Subcutaneous adipose tissue (tissue), 4 donors: ENCODE data around the gene EFEMP2. TPM values are rescaled to one million over a fixed set of nuclear protein-coding genes. Genes with fewer than 3 reads are reported as not detected.

Experiments used
- total RNA-seq, 4 donors: library from RNA; depleted of rRNA; stranded (reverse); fragments of >200 nt; gene quantifications; one replicate each; pipeline ENCODE4 v1.1.0, GENCODE V29; 2016
- TF ChIP-seq, protein P1 (sequence below): fragments of 450-650 bp; IDR thresholded peaks from one replicate; pipeline ENCODE4 v1.5.1; 2016; ENCODE audit warnings: low read depth, mild to moderate bottlenecking, control low read depth, antibody characterized with exemption, moderate library complexity

Gene EFEMP2
- total RNA-seq, 4 donors from 2014 or later, result 45.0 to 85.2 (median 62.2) TPM

- TF ChIP-seq, protein P1, sequence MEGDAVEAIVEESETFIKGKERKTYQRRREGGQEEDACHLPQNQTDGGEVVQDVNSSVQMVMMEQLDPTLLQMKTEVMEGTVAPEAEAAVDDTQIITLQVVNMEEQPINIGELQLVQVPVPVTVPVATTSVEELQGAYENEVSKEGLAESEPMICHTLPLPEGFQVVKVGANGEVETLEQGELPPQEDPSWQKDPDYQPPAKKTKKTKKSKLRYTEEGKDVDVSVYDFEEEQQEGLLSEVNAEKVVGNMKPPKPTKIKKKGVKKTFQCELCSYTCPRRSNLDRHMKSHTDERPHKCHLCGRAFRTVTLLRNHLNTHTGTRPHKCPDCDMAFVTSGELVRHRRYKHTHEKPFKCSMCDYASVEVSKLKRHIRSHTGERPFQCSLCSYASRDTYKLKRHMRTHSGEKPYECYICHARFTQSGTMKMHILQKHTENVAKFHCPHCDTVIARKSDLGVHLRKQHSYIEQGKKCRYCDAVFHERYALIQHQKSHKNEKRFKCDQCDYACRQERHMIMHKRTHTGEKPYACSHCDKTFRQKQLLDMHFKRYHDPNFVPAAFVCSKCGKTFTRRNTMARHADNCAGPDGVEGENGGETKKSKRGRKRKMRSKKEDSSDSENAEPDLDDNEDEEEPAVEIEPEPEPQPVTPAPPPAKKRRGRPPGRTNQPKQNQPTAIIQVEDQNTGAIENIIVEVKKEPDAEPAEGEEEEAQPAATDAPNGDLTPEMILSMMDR, result no peak
Observed at GRCh38 chr11:65852508-65853245, 19.9 kb downstream of the EFEMP2 start.

DNA sequence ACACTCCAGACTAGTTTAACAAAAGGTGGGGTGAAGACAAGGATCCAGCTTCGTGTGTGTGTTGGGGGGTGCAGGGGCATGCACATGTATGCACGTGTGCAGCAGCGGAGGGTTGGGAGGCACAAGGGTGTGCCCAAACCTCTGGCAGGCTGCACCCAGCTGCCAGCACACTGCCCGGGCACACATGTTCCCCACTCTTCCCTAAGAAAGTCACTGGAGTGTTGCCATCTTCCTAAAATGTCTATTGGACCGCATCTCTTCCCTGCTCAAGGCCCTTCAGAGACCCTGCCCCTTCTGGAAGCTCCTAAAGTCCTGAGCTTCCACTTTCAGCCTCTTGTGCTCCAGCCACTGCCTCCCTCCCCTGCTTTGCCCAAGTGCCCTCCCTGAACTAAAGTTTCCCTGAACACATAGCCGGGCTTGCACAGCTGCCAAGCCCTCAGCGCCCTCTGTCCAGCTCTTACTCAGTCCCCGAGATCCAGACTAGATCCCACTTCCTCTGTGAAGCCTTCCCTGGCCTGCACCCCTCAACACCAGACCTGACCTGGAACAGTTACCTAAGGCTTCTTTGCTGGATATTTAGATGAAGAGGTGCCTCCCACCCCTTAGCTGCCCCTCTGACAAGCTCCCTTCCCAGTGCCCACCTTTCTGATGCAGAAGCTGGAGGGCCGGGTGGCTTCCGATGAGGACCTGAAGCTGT is 20.6 kb downstream of the EFEMP2 start:
- TF ChIP-seq, protein P1, result no peak

DNA sequence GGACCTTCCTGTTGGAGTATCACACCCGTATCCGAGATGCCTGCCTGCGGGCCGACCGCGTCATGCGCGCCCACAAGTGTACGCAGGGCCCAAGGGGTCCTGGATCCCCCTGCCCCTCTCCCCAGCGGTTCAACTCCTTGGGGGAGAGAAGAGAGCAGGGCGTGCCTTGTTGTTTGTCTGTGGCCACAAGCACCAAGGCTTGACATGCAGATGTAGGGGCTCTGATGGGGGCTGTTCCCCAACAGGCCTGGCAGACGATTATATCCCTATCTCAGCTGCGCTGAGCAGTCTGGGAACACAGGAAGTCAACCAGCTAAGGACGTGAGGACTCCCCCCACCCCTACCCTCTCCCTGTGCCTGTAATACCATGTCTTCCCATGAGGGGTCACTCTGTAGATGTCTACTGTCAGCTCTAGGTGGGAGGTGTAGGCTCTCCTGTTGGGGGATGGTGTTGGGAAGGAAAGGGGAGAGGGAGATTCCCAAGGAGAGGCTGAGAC is 21.5 kb downstream of the EFEMP2 start:
- TF ChIP-seq, protein P1, result no peak

GRCh38 chr11:65850217-65851082 is 22.1 kb downstream of the EFEMP2 start:
- TF ChIP-seq, protein P1, result no peak

- TF ChIP-seq, protein P1, result no peak
Observed at GRCh38 chr11:65849771-65850216, 22.8 kb downstream of the EFEMP2 start.

DNA sequence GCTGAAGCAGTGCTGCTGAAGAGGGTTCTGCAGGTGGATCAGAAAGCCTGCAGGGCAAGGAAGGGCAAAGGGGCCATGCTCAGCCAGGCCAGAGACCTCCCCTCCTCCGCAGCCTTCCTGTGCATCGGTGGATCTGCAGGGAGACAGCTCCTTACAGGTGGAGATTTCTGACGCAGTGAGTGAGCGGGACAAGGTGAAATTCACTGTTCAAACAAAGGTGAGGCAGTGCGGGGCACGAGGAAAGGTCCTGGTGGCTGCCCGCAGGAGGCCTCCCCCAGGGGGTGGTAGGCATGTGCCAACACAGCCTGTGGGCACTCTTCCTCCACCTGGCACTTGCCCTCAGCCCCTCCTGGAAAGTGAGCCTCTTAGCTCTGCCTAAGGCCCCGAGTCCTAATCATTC is 23.2 kb downstream of the EFEMP2 start:
- TF ChIP-seq, protein P1, result no peak

DNA sequence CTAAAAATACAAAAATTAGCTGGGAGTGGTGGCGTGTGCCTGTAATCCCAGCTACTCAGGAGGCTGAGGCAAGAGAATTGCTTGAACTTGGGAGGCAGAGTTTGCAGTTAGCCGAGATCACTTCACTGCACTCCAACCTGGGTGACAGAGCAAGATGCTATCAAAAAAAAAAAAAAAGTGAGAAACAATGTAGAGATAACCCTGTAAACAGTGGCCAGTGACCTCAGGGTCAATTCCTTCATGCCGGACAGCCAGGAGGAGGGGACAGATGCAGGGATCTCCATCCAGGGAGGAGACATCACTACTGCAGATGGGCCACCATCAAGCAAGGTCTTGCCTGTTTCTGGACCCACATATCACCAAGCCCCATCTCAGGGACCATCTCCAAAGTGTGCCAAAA is 24.9 kb downstream of the EFEMP2 start:
- TF ChIP-seq, protein P1, result no peak
